WTC11 (cell line): ENCODE results near the gene SH2D4B.

Source experiments
- ATF1 ChIP-seq: sonication (generic); formaldehyde crosslinking; IDR thresholded peaks from 2 replicates; pipeline ENCODE4 v1.8.1; 2023; ENCODE audit warnings: mild to moderate bottlenecking, moderate library complexity, missing genetic modification reagents
- TF ChIP-seq, protein P1 (sequence below): sonication (generic); formaldehyde crosslinking; IDR thresholded peaks from 2 replicates; pipeline ENCODE4 v1.8.0; 2022; ENCODE audit warnings: mild to moderate bottlenecking, missing genetic modification reagents
- TF ChIP-seq, protein P2 (sequence below): fragments of 200-600 bp; IDR thresholded peaks from 2 replicates; pipeline ENCODE4 v1.8.0; 2022; ENCODE audit warnings: antibody characterized with exemption
- TF ChIP-seq, protein P3 (sequence below): sonication (generic); formaldehyde crosslinking; IDR thresholded peaks from 2 replicates; pipeline ENCODE4 v1.8.0; 2022; ENCODE audit warnings: mild to moderate bottlenecking, missing genetic modification reagents

DNA sequence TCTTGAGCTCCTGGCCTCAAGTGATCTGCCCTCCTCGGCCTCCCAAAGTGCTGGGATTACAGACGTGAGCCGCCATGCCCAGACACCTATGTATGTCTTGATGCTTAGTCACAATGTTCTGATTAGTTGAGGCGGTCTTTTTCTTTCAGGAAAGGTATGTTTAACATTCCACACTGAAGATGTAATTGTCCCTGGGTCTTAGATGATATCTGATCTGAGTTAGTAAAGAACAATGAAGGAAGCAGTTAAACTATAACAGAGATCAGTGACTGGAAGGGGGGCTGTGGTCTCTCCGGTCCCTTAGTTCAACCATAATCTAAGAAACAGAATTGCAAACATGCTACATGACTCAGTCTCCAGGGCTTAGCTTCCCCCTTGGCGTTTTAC lies 31.5 kb upstream of the SH2D4B start:
- TF ChIP-seq, protein P1, sequence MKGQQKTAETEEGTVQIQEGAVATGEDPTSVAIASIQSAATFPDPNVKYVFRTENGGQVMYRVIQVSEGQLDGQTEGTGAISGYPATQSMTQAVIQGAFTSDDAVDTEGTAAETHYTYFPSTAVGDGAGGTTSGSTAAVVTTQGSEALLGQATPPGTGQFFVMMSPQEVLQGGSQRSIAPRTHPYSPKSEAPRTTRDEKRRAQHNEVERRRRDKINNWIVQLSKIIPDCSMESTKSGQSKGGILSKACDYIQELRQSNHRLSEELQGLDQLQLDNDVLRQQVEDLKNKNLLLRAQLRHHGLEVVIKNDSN (CRISPR knock-in tag) = no peak
- TF ChIP-seq, protein P2, sequence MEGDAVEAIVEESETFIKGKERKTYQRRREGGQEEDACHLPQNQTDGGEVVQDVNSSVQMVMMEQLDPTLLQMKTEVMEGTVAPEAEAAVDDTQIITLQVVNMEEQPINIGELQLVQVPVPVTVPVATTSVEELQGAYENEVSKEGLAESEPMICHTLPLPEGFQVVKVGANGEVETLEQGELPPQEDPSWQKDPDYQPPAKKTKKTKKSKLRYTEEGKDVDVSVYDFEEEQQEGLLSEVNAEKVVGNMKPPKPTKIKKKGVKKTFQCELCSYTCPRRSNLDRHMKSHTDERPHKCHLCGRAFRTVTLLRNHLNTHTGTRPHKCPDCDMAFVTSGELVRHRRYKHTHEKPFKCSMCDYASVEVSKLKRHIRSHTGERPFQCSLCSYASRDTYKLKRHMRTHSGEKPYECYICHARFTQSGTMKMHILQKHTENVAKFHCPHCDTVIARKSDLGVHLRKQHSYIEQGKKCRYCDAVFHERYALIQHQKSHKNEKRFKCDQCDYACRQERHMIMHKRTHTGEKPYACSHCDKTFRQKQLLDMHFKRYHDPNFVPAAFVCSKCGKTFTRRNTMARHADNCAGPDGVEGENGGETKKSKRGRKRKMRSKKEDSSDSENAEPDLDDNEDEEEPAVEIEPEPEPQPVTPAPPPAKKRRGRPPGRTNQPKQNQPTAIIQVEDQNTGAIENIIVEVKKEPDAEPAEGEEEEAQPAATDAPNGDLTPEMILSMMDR = no peak
- TF ChIP-seq, protein P3, sequence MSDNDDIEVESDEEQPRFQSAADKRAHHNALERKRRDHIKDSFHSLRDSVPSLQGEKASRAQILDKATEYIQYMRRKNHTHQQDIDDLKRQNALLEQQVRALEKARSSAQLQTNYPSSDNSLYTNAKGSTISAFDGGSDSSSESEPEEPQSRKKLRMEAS (CRISPR knock-in tag) = no peak
- TF ChIP-seq ATF1 (CRISPR knock-in tag) = no peak
